Activated B cell treated with CpG ODN at 0.5 μM for 24 hours (primary cell): ENCODE data around the gene FARP2. TPM values are rescaled to one million over a fixed set of nuclear protein-coding genes. Genes with fewer than 3 reads are reported as not detected.

Experiments
- ATAC-seq: fragments of 200-7000 bp; cut with Tn5 transposase; one replicate; pipeline ENCODE4 v1.10.0; 2021; ENCODE audit warnings: low read depth, mild to moderate bottlenecking, moderate library complexity
- CTCF ChIA-PET: fragments of 350-600 bp; sonication (Branson Sonifier 250); formaldehyde crosslinking; loops from one replicate; lab custom pipeline; 2021; ENCODE audit warnings: antibody characterized with exemption; lab: Charles Lee
- POLR2A ChIA-PET: fragments of 350-600 bp; sonication (Branson Sonifier 250); formaldehyde crosslinking; loops from one replicate; lab custom pipeline; 2021; ENCODE audit warnings: antibody characterized with exemption; lab: Charles Lee
- DNase-seq: peaks from one replicate; pipeline ENCODE4 v3.0.0; 2022
- H3K27ac Mint-ChIP-seq: one replicate; pipeline ENCODE4 v1.8.0; 2020; ENCODE audit warnings: mixed read lengths
- H3K27me3 Mint-ChIP-seq: one replicate; pipeline ENCODE4 v1.8.0; 2021; ENCODE audit warnings: mixed read lengths
- H3K36me3 Mint-ChIP-seq: one replicate; pipeline ENCODE4 v1.8.0; 2021; ENCODE audit warnings: low read depth, mixed read lengths
- H3K4me1 Mint-ChIP-seq: one replicate; pipeline ENCODE4 v1.8.0; 2021; ENCODE audit warnings: mixed read lengths
- H3K4me3 Mint-ChIP-seq: one replicate; pipeline ENCODE4 v1.8.0; 2020; ENCODE audit warnings: mild to moderate bottlenecking, mixed read lengths
- H3K9me3 Mint-ChIP-seq: one replicate; pipeline ENCODE4 v1.8.0; 2020; ENCODE audit warnings: mixed read lengths
- CTCF ChIP-seq: fragments of 200-600 bp; IDR thresholded peaks from one replicate; pipeline ENCODE4 v1.8.0; 2022; ENCODE audit warnings: antibody characterized with exemption, mild to moderate bottlenecking
- intact Hi-C: fragments of 100-400 bp; cut with micrococcal nuclease; formaldehyde crosslinking; loops from one replicate; pipeline ENCODE4 v1.15.1; 2024
- total RNA-seq: library from RNA; stranded (reverse); gene quantifications from 2 replicates; pipeline ENCODE4 v1.2.3, GENCODE V29; 2022

The FARP2 gene
- total RNA-seq, 1 donor from 2014 or later, result 91.2 TPM

DNA sequence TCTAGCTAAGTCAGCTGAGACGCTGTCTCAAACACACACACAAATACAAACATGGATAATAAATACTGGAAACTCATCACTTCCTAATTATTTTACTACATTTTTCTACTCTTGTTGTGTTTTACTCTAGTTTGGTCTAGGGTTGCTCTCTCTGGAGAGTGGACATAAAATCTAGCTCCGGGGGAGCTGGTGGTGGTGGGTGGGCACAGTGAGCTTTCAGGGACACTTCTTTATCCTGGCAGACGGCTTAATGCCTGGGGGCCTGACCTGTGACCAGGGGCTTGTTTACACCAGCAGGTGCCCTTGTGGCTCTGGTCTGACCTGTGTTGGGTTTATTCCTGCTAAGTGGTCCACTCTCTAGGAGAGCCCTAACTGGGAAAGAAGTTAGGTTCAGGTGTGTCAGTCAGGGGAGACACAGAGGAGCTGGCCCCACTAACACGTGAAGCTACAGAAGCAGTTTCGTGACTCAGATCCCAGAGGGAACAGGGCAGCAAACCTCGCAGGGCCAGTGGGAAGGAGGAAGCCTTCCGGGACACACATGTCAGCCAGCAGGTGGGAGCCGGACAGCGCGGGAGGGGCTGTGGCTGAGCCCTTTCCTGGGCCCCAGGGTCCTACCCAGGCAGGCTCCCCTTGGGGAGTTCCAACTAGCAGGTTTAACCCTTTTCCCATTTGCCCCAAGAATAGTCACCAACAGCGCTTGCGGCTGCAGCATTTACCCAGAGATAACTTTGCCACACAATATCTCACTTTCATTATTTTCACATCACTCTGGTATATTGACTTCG is 180.0 kb downstream of the FARP2 start:
- no peak overlapping the region for H3K4me3 Mint-ChIP-seq
- DNase-seq (no peak), ATAC-seq (no peak)
- no peaks in the 10 kb centered on the region for H3K36me3 Mint-ChIP-seq
- TF ChIP-seq CTCF, result no peak
- H3K4me1 Mint-ChIP-seq, result peaks cover 4% of the 10 kb centered on the region
- POLR2A ChIA-PET, result no interaction called here
- H3K27ac Mint-ChIP-seq, result no peak overlapping the region
- intact Hi-C loops, result no loop called here
- H3K27me3 Mint-ChIP-seq, result peaks cover 11% of the 10 kb centered on the region
- H3K9me3 Mint-ChIP-seq, result no peaks in the 10 kb centered on the region
- CTCF ChIA-PET, result no interaction called here

GRCh38 chr2:241538838-241539615 is 182.9 kb downstream of the FARP2 start:
- TF ChIP-seq CTCF, result no peak
- POLR2A ChIA-PET, result no interaction called here
- ATAC-seq (no peak), DNase-seq (no peak)
- H3K27me3 Mint-ChIP-seq, result peaks cover 17% of the 10 kb centered on the region
- no peak overlapping the region for H3K27ac Mint-ChIP-seq
- peaks cover 4% of the 10 kb centered on the region for H3K4me1 Mint-ChIP-seq
- no peaks in the 10 kb centered on the region for H3K9me3 Mint-ChIP-seq
- H3K4me3 Mint-ChIP-seq, result no peak overlapping the region
- H3K36me3 Mint-ChIP-seq, result no peaks in the 10 kb centered on the region
- intact Hi-C loops, result no loop called here
- CTCF ChIA-PET, result no interaction called here

DNA sequence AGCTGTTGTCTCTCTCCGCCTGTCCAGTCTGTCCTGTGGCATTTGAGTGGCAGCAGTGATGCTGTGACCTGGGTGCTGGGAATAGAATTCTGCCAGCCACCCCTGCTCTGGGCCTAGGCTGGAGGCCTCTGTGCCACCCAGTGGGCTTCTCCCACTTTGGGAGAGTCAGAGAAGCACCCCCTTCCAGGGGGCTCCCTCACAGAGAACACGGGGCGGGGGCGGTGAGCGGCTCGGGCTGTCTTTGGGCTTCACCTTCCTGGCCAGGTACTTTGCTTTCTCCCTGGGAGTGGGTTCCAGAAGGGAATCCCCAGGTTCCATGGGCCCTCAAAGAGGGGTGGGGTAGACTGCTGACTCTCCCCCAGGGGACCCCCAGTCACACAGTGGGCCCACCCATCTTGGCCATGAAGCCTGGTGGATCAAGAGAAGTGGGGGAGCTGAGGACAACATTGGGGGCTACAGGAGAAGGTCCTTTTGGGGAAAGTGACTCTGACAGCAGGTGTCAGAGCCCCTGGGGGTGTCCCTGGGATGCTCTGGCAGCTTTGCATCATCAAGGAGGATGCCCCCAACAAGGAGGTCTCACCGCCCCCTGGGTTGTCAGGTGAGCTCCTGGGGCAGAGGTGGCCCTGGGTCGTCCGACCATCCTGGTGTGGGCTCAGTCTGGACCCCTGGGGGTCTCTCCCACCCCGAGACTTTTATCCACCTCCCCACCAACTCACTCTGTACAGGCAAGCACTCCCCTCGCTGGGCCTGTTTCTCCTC is 183.7 kb downstream of the FARP2 start:
- no peaks in the 10 kb centered on the region for H3K36me3 Mint-ChIP-seq
- H3K27me3 Mint-ChIP-seq, result peaks cover 17% of the 10 kb centered on the region
- H3K4me3 Mint-ChIP-seq, result no peak overlapping the region
- ATAC-seq (no peak), DNase-seq (no peak)
- H3K27ac Mint-ChIP-seq, result no peak overlapping the region
- POLR2A ChIA-PET, result no interaction called here
- TF ChIP-seq CTCF, result no peak
- intact Hi-C loops, result loop anchor here (2.0 kb wide), 1 partner anchor 31 kb away; the partner anchor contains the start of gene STK25
- H3K9me3 Mint-ChIP-seq, result no peaks in the 10 kb centered on the region
- CTCF ChIA-PET, result no interaction called here
- peaks cover 4% of the 10 kb centered on the region for H3K4me1 Mint-ChIP-seq

DNA sequence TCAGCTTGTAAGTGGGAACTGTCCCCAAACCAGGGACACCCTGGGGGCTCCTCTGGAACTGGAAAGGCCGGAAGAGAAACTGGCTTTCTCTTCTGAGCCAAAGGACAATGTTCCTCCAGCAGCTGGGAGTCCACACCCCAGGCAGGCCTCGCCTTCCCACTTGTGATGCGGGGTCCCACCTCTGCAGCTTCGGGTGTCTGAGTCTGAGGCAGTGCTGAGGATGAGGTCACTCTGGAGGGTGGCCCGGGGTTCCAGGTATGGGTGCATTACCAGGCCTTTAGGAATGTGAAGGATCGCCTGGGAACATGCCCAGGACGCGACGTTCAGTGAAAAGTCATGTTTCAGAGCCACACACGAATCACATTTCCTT is 184.3 kb downstream of the FARP2 start:
- Mint-ChIP-seq H3K27ac (no peak overlapping the region), H3K4me1 (peaks cover 4% of the 10 kb centered on the region), H3K27me3 (peaks cover 17% of the 10 kb centered on the region), H3K4me3 (peak overlapping the region; percentile 75), H3K9me3 (no peaks in the 10 kb centered on the region), H3K36me3 (no peaks in the 10 kb centered on the region)
- POLR2A ChIA-PET, result interaction anchor here (0.6 kb wide), 1 partner anchor 53 kb away, joined by 7 read pairs; no protein-coding TSS in a partner anchor
- no peak for TF ChIP-seq CTCF
- CTCF ChIA-PET, result no interaction called here
- no peak for ATAC-seq
- intact Hi-C loops, result loop anchor here (2.0 kb wide), 1 partner anchor 32 kb away; the partner anchor contains the start of gene STK25
- no peak for DNase-seq
